HCT116 (cell line): ENCODE results near the gene RIN1. TPM values are rescaled to one million over a fixed set of nuclear protein-coding genes. Genes with fewer than 3 reads are reported as not detected.
A peak's percentile ranks its signal among the peaks of the same experiment; 100 is the strongest.

Source experiments
- ATAC-seq: fragments of 200-7000 bp; cut with Tn5 transposase; 2 replicates; pipeline ENCODE4 v1.9.1; 2020; ENCODE audit warnings: mild to moderate bottlenecking, moderate library complexity
- BruUV-seq: library from RNA; stranded (reverse); fragments of 400-500 nt; replicated peaks from 2 replicates; lab custom pipeline; 2021; lab: Mats Ljungman, UMichigan
- CTCF ChIA-PET: fragments of 300-600 bp; sonication (Branson Sonifier 250); formaldehyde crosslinking; loops from one replicate; lab custom pipeline; 2021; ENCODE audit warnings: antibody characterized with exemption; lab: Charles Lee
- POLR2A ChIA-PET: fragments of 300-600, 350-600 bp; sonication (Branson Sonifier 250); formaldehyde crosslinking; loops from one replicate; lab custom pipeline; 2021; ENCODE audit warnings: antibody characterized with exemption; lab: Charles Lee
- RAD21 ChIA-PET, 2 experiments: fragments of 300-600 bp; sonication (Branson Sonifier 250); formaldehyde crosslinking; loops; one replicate each; lab custom pipeline; 2023; ENCODE audit warnings: low total read pairs in 2 of 2; ENCODE audit not compliant: uncharacterized antibody in 2 of 2, unreplicated experiment in 2 of 2, low non-redundant PET in 1 of 2; lab: Charles Lee
- DNase-seq: peaks from one replicate; pipeline ENCODE4 v3.0.0-alpha.2; 2010; ENCODE audit warnings: low read depth, low spot score
- H2AFZ ChIP-seq: fragments of 200-600 bp; shearing (Covaris generic), sonication (generic); 2 replicates; pipeline ENCODE4 v1.6.1; 2017; ENCODE audit warnings: low read depth, mixed run types, mixed read lengths, antibody characterized with exemption, low read length; ENCODE audit not compliant: poor library complexity, severe bottlenecking
- H3K27ac ChIP-seq: 2 replicates; pipeline ENCODE4 v1.5.1; 2012; ENCODE audit warnings: low read depth, low read length
- H3K27me3 ChIP-seq: fragments of 200-600 bp; sonication (generic); 2 replicates; pipeline ENCODE4 v1.6.1; 2016; ENCODE audit warnings: mixed run types, low read length, mixed read lengths; ENCODE audit not compliant: insufficient read depth
- H3K36me3 ChIP-seq, 2 experiments: fragments of 200-500 bp in 1 of 2; fragments of 200-600 bp in 1 of 2; sonication (Bioruptor generic) in 1 of 2; sonication (generic) in 1 of 2; 2 replicates each; pipeline versions ENCODE4 v1.5.1 to v1.6.1; 2014 to 2016; ENCODE audit warnings: low read length in 2 of 2, inconsistent platforms in 1 of 2, mixed read lengths in 1 of 2, mixed run types in 1 of 2; ENCODE audit not compliant: insufficient read depth in 2 of 2, control insufficient read depth in 1 of 2
- H3K4me1 ChIP-seq, 2 experiments: fragments of 200-600 bp in 1 of 2; sonication (generic) in 1 of 2; 2 replicates each; pipeline versions ENCODE4 v1.5.1 to v1.6.1; 2012 to 2017; ENCODE audit warnings: low read length in 2 of 2, inconsistent platforms in 1 of 2, mild to moderate bottlenecking in 1 of 2, mixed read lengths in 1 of 2, mixed run types in 1 of 2, moderate library complexity in 1 of 2; ENCODE audit not compliant: insufficient read depth in 2 of 2, control insufficient read depth in 1 of 2
- H3K4me2 ChIP-seq: fragments of 200-600 bp; sonication (generic); 2 replicates; pipeline ENCODE4 v1.6.1; 2017; ENCODE audit warnings: mixed run types, low read length, mixed read lengths
- H3K4me3 ChIP-seq, 2 experiments: fragments of 200-600 bp in 1 of 2; sonication (generic) in 1 of 2; replicated peaks in 1 of 2; 2 replicates each; pipeline ENCODE4 v1.5.1; 2011 to 2016; ENCODE audit warnings: low read length in 2 of 2, control low read depth in 1 of 2, low read depth in 1 of 2, mild to moderate bottlenecking in 1 of 2, mixed read lengths in 1 of 2, mixed run types in 1 of 2
- H3K79me2 ChIP-seq: fragments of 200-600 bp; sonication (generic); 2 replicates; pipeline ENCODE4 v1.6.1; 2017; ENCODE audit warnings: mild to moderate bottlenecking, mixed run types, low read length, moderate library complexity, mixed read lengths; ENCODE audit not compliant: insufficient read depth
- H3K9ac ChIP-seq: fragments of 200-600 bp; sonication (generic); 2 replicates; pipeline ENCODE4 v1.6.1; 2016; ENCODE audit warnings: low read length, mixed read lengths
- H3K9me2 ChIP-seq: fragments of 200-600 bp; sonication (generic), shearing (Covaris generic); 2 replicates; pipeline ENCODE4 v1.6.1; 2017; ENCODE audit warnings: mixed run types, mild to moderate bottlenecking, moderate library complexity; ENCODE audit not compliant: insufficient read depth
- H3K9me3 ChIP-seq, 2 experiments: fragments of 200-500 bp in 1 of 2; fragments of 200-600 bp in 1 of 2; sonication (Bioruptor generic) in 1 of 2; sonication (generic) in 1 of 2; 2 replicates each; pipeline ENCODE4 v1.6.1; 2014 to 2017; ENCODE audit warnings: low read length in 2 of 2, mixed read lengths in 2 of 2, inconsistent platforms in 1 of 2, low read depth in 1 of 2, mild to moderate bottlenecking in 1 of 2, mixed run types in 1 of 2, moderate library complexity in 1 of 2; ENCODE audit not compliant: control insufficient read depth in 1 of 2, insufficient read depth in 1 of 2
- H4K20me1 ChIP-seq: fragments of 200-600 bp; sonication (generic), shearing (Covaris generic); 2 replicates; pipeline ENCODE4 v1.6.1; 2017; ENCODE audit warnings: mixed run types, mild to moderate bottlenecking, moderate library complexity; ENCODE audit not compliant: insufficient read depth
- EGR1 ChIP-seq: IDR thresholded peaks from 2 replicates; pipeline ENCODE4 v1.6.1; 2012; ENCODE audit warnings: low read depth
- ELF1 ChIP-seq: IDR thresholded peaks from 2 replicates; pipeline ENCODE4 v1.6.1; 2012; ENCODE audit warnings: low read depth, borderline replicate concordance
- EZH2phosphoT487 ChIP-seq: fragments of 200-600 bp; IDR thresholded peaks from 2 replicates; pipeline ENCODE4 v1.6.1; 2018; ENCODE audit warnings: antibody characterized with exemption, borderline replicate concordance
- FOSL1 ChIP-seq: IDR thresholded peaks from 2 replicates; pipeline ENCODE4 v1.6.1; 2012; ENCODE audit warnings: low read depth
- JUND ChIP-seq: IDR thresholded peaks from 2 replicates; pipeline ENCODE4 v1.6.1; 2012
- SP1 ChIP-seq: IDR thresholded peaks from 2 replicates; pipeline ENCODE4 v1.6.1; 2012; ENCODE audit warnings: low read depth
- YY1 ChIP-seq: IDR thresholded peaks from 2 replicates; pipeline ENCODE4 v1.6.1; 2011; ENCODE audit warnings: low read length, low read depth, moderate library complexity, mild to moderate bottlenecking; ENCODE audit not compliant: insufficient replicate concordance; ENCODE audit errors: extremely low read depth
- intact Hi-C: fragments of 100-400 bp; cut with micrococcal nuclease; formaldehyde crosslinking; loops from 2 replicates; pipeline ENCODE4 v1.10.0; 2022
- total RNA-seq: library from RNA; stranded (reverse); gene quantifications from one replicate; pipeline ENCODE4 v1.2.1, GENCODE V29; 2021; ENCODE audit not compliant: unreplicated experiment

The RIN1 gene
- total RNA-seq, 1 experiment from 2014 or later, result 38.7 TPM

- TF ChIP-seq FOSL1 (no peak), YY1 (no peak), SP1 (no peak), EGR1 (no peak)
Observed at GRCh38 chr11:66287889-66288670, 48.2 kb downstream of the RIN1 start (continued).

- POLR2A ChIA-PET, result interaction anchor here (2.7 kb wide), 1 partner anchor 25 kb away, joined by 18 read pairs; no protein-coding TSS in a partner anchor
- TF ChIP-seq JUND (no peak), FOSL1 (no peak), ELF1 (no peak), EZH2phosphoT487 (no peak)
- Histone ChIP-seq H2AFZ (no peak overlapping the region), H3K4me1 (peaks cover 15 to 44% of the 10 kb centered on the region in 2 experiments), H3K36me3 (no peaks in the 10 kb centered on the region), H3K4me3 (peak overlapping the region; percentile 71 to 96), H4K20me1 (no peaks in the 10 kb centered on the region), H3K27me3 (no peaks in the 10 kb centered on the region), H3K4me2 (peak overlapping the region; percentile 99), H3K9me3 (no peaks in the 10 kb centered on the region), H3K27ac (no peak overlapping the region; the same call in 1 of the 2 replicates), H3K9me2 (no peaks in the 10 kb centered on the region), H3K9ac (0 out of 2 replicates have a peak overlapping the region, but pooled peaks have one; percentile 93), H3K79me2 (peaks cover 19% of the 10 kb centered on the region)
- BruUV-seq, result no TSS peak
- no peak for DNase-seq
- intact Hi-C loops, result no loop called here
- RAD21 ChIA-PET, result no interaction called here
- no peak for ATAC-seq
- CTCF ChIA-PET, result interaction anchor here (3.4 kb wide), 1 partner anchor 24 kb away, joined by 25 read pairs; no protein-coding TSS in a partner anchor
Observed at GRCh38 chr11:66287211-66287888, 48.9 kb downstream of the RIN1 start.
